GM19455 (cell line): ENCODE results near the gene SGK1.

Source experiments
- ATAC-seq: cut with Tn5 transposase; IDR thresholded peaks from one replicate; pipeline ENCODE4 v1.9.1; 2021; ENCODE audit not compliant: unreplicated experiment

SGK1 gene

GRCh38 chr6:134317471-134318131 is at the start of gene SGK1:
SGK1 (minus strand) TSS chr6:134318112; CDS start chr6:134317460, 652 bp downstream.
- no peak for ATAC-seq

GRCh38 chr6:134363323-134364039 is 45.6 kb upstream of the SGK1 start:
- no peak for ATAC-seq

GRCh38 chr6:134361011-134361410 is 43.1 kb upstream of the SGK1 start:
- ATAC-seq: no peak

GRCh38 chr6:134359302-134359701 is 41.4 kb upstream of the SGK1 start:
- ATAC-seq: no peak

GRCh38 chr6:134358320-134358719 is 40.4 kb upstream of the SGK1 start:
- no peak for ATAC-seq

GRCh38 chr6:134357022-134357487 is 39.1 kb upstream of the SGK1 start:
- ATAC-seq: no peak

- no peak for ATAC-seq
Measured at GRCh38 chr6:134356405-134356804, 38.5 kb upstream of the SGK1 start.

GRCh38 chr6:134352786-134353480 is 35.0 kb upstream of the SGK1 start:
- ATAC-seq: no peak

GRCh38 chr6:134351615-134352474 is 33.9 kb upstream of the SGK1 start:
- ATAC-seq: no peak

- ATAC-seq: no peak
Measured at GRCh38 chr6:134347885-134348805, 30.2 kb upstream of the SGK1 start.

- no peak for ATAC-seq
Measured at GRCh38 chr6:134346932-134347545, 29.1 kb upstream of the SGK1 start.

- no peak for ATAC-seq
Measured at GRCh38 chr6:134345789-134346188, 27.9 kb upstream of the SGK1 start.

GRCh38 chr6:134343066-134343465 is 25.2 kb upstream of the SGK1 start:
- no peak for ATAC-seq

GRCh38 chr6:134341999-134342567 is 24.2 kb upstream of the SGK1 start:
- no peak for ATAC-seq

GRCh38 chr6:134340179-134340975 is 22.5 kb upstream of the SGK1 start:
- ATAC-seq: no peak

- ATAC-seq: no peak
Measured at GRCh38 chr6:134339216-134339615, 21.3 kb upstream of the SGK1 start.

GRCh38 chr6:134331256-134331655 is 13.3 kb upstream of the SGK1 start:
- no peak for ATAC-seq

- no peak for ATAC-seq
Measured at GRCh38 chr6:134330555-134330954, 12.6 kb upstream of the SGK1 start.
